Muscle layer of duodenum (tissue), 2 donors: ENCODE measurements around the gene DVL1.

Experiments used
- H3K27ac ChIP-seq: one replicate; pipeline ENCODE4 v1.7.0; 2013; ENCODE audit warnings: mild to moderate bottlenecking, low read length
- H3K27me3 ChIP-seq: one replicate; pipeline ENCODE4 v1.7.0; 2013; ENCODE audit warnings: low read depth, mild to moderate bottlenecking, control low read depth, low read length
- H3K36me3 ChIP-seq, 2 donors: one replicate each; pipeline ENCODE4 v1.7.0; 2013; ENCODE audit warnings: low read length in 2 of 2, control low read depth in 1 of 2, mild to moderate bottlenecking in 1 of 2; ENCODE audit not compliant: insufficient read depth in 2 of 2, control insufficient read depth in 1 of 2
- H3K4me1 ChIP-seq, 2 donors: one replicate each; pipeline ENCODE4 v1.7.0; 2013; ENCODE audit warnings: low read length in 2 of 2, mild to moderate bottlenecking in 2 of 2, control low read depth in 1 of 2, moderate library complexity in 1 of 2; ENCODE audit not compliant: insufficient read depth in 2 of 2, control insufficient read depth in 1 of 2
- H3K4me3 ChIP-seq, 2 donors: one replicate each; pipeline ENCODE4 v1.7.0; 2013; ENCODE audit warnings: low read length in 2 of 2, low read depth in 1 of 2, mild to moderate bottlenecking in 1 of 2
- H3K9me3 ChIP-seq, 2 donors: one replicate each; pipeline ENCODE4 v1.7.0; 2013; ENCODE audit warnings: low read length in 2 of 2, control low read depth in 1 of 2, mild to moderate bottlenecking in 1 of 2; ENCODE audit not compliant: control insufficient read depth in 1 of 2
- donor health status: healthy.

DVL1 gene

GRCh38 chr1:1291023-1291528 is 58.1 kb downstream of the DVL1 start:
- Histone ChIP-seq H3K36me3 (peaks cover 0 to 19% of the 10 kb centered on the region in 2 donors), H3K27me3 (no peaks in the 10 kb centered on the region), H3K9me3 (no peaks in the 10 kb centered on the region), H3K4me3 (no peak overlapping the region), H3K4me1 (peaks cover 0 to 8% of the 10 kb centered on the region in 2 donors), H3K27ac (no peak overlapping the region)

- Histone ChIP-seq H3K4me1 (peaks cover 0 to 8% of the 10 kb centered on the region in 2 donors), H3K9me3 (no peaks in the 10 kb centered on the region), H3K4me3 (no peak overlapping the region), H3K27me3 (no peaks in the 10 kb centered on the region), H3K36me3 (peaks cover 0 to 12% of the 10 kb centered on the region in 2 donors), H3K27ac (no peak overlapping the region)
Observed at GRCh38 chr1:1290238-1290731, 58.9 kb downstream of the DVL1 start.

GRCh38 chr1:1287288-1288110 is 61.7 kb downstream of the DVL1 start:
- Histone ChIP-seq H3K4me3 (no peak overlapping the region), H3K9me3 (no peaks in the 10 kb centered on the region), H3K4me1 (peaks cover 0 to 8% of the 10 kb centered on the region in 2 donors), H3K27ac (no peak overlapping the region), H3K36me3 (no peaks in the 10 kb centered on the region), H3K27me3 (no peaks in the 10 kb centered on the region)

GRCh38 chr1:1286313-1287261 is 62.6 kb downstream of the DVL1 start:
- no peak overlapping the region for H3K27ac ChIP-seq
- H3K9me3 ChIP-seq: no peaks in the 10 kb centered on the region
- no peaks in the 10 kb centered on the region for H3K27me3 ChIP-seq
- H3K4me3 ChIP-seq: no peak overlapping the region
- H3K4me1 ChIP-seq: peaks cover 0 to 5% of the 10 kb centered on the region in 2 donors
- H3K36me3 ChIP-seq: no peaks in the 10 kb centered on the region

- Histone ChIP-seq H3K36me3 (no peaks in the 10 kb centered on the region), H3K4me3 (no peak overlapping the region), H3K9me3 (no peaks in the 10 kb centered on the region)
Observed at GRCh38 chr1:1285611-1286311, 63.5 kb downstream of the DVL1 start.

More at GRCh38 chr1:1285611-1286311, 63.5 kb downstream of the DVL1 start:
- no peak overlapping the region for H3K27ac ChIP-seq
- H3K4me1 ChIP-seq: no peaks in the 10 kb centered on the region
- no peaks in the 10 kb centered on the region for H3K27me3 ChIP-seq
